Measurements from ENCODE around the gene IGSF23.
"Not testable (repeated sequence)": the region's sequence is repeated elsewhere in the genome, so short reads cannot be mapped to it uniquely, and the experiment has no call there.

The IGSF23 gene

GRCh38 chr19:44683434-44684210, 70.3 kb downstream of the IGSF23 start:
- H3K4me3 ChIP-seq (ENCODE audit: low read depth, low read length), result no peak overlapping the region
- H3K36me3 ChIP-seq, result no peaks in the 10 kb centered on the region
- no peaks in the 10 kb centered on the region for H3K27me3 ChIP-seq
- TF ChIP-seq CTCF (IDR thresholded peaks at IDR 0.05; ENCODE audit: low read depth, low read length), result no peak
- no peaks in the 10 kb centered on the region for H3K4me1 ChIP-seq
- no peaks in the 10 kb centered on the region for H3K9me3 ChIP-seq
- no peak for DNase-seq

GRCh38 chr19:44684396-44684795, 71.0 kb downstream of the IGSF23 start:
- not testable (repeated sequence) for DNase-seq; H3K4me3 ChIP-seq (ENCODE audit: low read depth, low read length); H3K4me1 ChIP-seq; H3K9me3 ChIP-seq; H3K27me3 ChIP-seq; H3K36me3 ChIP-seq

- no peaks in the 10 kb centered on the region for H3K36me3 ChIP-seq
- no peaks in the 10 kb centered on the region for H3K9me3 ChIP-seq
- no peaks in the 10 kb centered on the region for H3K27me3 ChIP-seq
- no peak for TF ChIP-seq CTCF (IDR thresholded peaks at IDR 0.05; ENCODE audit: low read depth, low read length)
- H3K4me1 ChIP-seq, result no peaks in the 10 kb centered on the region
- no peak overlapping the region for H3K4me3 ChIP-seq (ENCODE audit: low read depth, low read length)
- no peak for DNase-seq
Measured at GRCh38 chr19:44684892-44685863, 71.8 kb downstream of the IGSF23 start.

GRCh38 chr19:44685877-44686276, 72.5 kb downstream of the IGSF23 start:
- no peak for TF ChIP-seq CTCF (IDR thresholded peaks at IDR 0.05; ENCODE audit: low read depth, low read length)
- Histone ChIP-seq H3K36me3 (no peaks in the 10 kb centered on the region), H3K27me3 (no peaks in the 10 kb centered on the region), H3K9me3 (no peaks in the 10 kb centered on the region), H3K4me3 (ENCODE audit: low read depth, low read length) (no peak overlapping the region), H3K4me1 (no peaks in the 10 kb centered on the region)
- no peak for DNase-seq
